Fibroblast of lung (primary cell): ENCODE data around the gene MBD5. TPM values are rescaled to one million over a fixed set of nuclear protein-coding genes. Genes with fewer than 3 reads are reported as not detected.

Experiments used
- DNase-seq, 2 donors: peaks; one replicate each; pipeline versions ENCODE4 v3.0.0 to v3.0.0-alpha.2; 2010; ENCODE audit warnings: low read depth in 2 of 2
- H2AFZ ChIP-seq: 2 replicates; pipeline ENCODE4 v1.5.1; 2012; ENCODE audit warnings: low read length, control low read depth, inconsistent platforms
- H3K27ac ChIP-seq: 2 replicates; pipeline ENCODE4 v1.5.1; 2011; ENCODE audit warnings: low read length, control low read depth; ENCODE audit not compliant: insufficient read depth
- H3K27me3 ChIP-seq: 2 replicates; pipeline ENCODE4 v1.5.1; 2011; ENCODE audit warnings: mild to moderate bottlenecking, low read length; ENCODE audit not compliant: control insufficient read depth, insufficient read depth
- H3K36me3 ChIP-seq: 2 replicates; pipeline ENCODE4 v1.5.1; 2011; ENCODE audit warnings: low read length; ENCODE audit not compliant: control insufficient read depth, insufficient read depth
- H3K4me1 ChIP-seq: 2 replicates; pipeline ENCODE4 v1.5.1; 2011; ENCODE audit warnings: low read length; ENCODE audit not compliant: control insufficient read depth, insufficient read depth; ENCODE audit errors: extremely low read depth
- H3K4me2 ChIP-seq: 2 replicates; pipeline ENCODE4 v1.5.1; 2011; ENCODE audit warnings: low read length, control low read depth; ENCODE audit not compliant: insufficient read depth; ENCODE audit errors: extremely low read depth
- H3K4me3 ChIP-seq, 4 experiments: fragments of 200-600 bp in 1 of 4; sonication (generic) in 1 of 4; replicated peaks in 1 of 4; 2 replicates each; pipeline ENCODE4 v1.5.1; 2011 to 2016; ENCODE audit warnings: low read length in 4 of 4, low read depth in 3 of 4, mild to moderate bottlenecking in 3 of 4, control low read depth in 2 of 4, inconsistent platforms in 1 of 4, mixed read lengths in 1 of 4; ENCODE audit not compliant: insufficient read depth in 1 of 4; ENCODE audit errors: control extremely low read depth in 1 of 4
- H3K79me2 ChIP-seq: 2 replicates; pipeline ENCODE4 v1.5.1; 2012; ENCODE audit warnings: mild to moderate bottlenecking, low read length, inconsistent platforms; ENCODE audit not compliant: control insufficient read depth, insufficient read depth
- H3K9ac ChIP-seq: 2 replicates; pipeline ENCODE4 v1.5.1; 2011; ENCODE audit warnings: mild to moderate bottlenecking, low read length, control low read depth; ENCODE audit not compliant: insufficient read depth
- H3K9me3 ChIP-seq: 2 replicates; pipeline ENCODE4 v1.5.1; 2012; ENCODE audit warnings: low read depth, low read length; ENCODE audit not compliant: control insufficient read depth, insufficient read depth
- H4K20me1 ChIP-seq: 2 replicates; pipeline ENCODE4 v1.5.1; 2011; ENCODE audit warnings: low read length; ENCODE audit not compliant: control insufficient read depth, insufficient read depth; ENCODE audit errors: extremely low read depth
- EZH2 ChIP-seq: IDR thresholded peaks from 2 replicates; pipeline ENCODE4 v1.5.1; 2012; ENCODE audit warnings: low read length, control low read depth, mild to moderate bottlenecking; ENCODE audit errors: missing control alignments
- polyA plus RNA-seq, 2 donors: library from polyadenylated mRNA; depleted of rRNA in 1 of 2; stranded (reverse) in 1 of 2; unstranded in 1 of 2; fragments of >200 nt; gene quantifications; 2 replicates each; pipeline ENCODE4 v1.2.1, GENCODE V29; 2011 to 2012; ENCODE audit warnings: missing spikeins in 1 of 2
- total RNA-seq: library from RNA; depleted of rRNA; stranded (reverse); fragments of >200 nt; gene quantifications from 2 replicates; pipeline ENCODE4 v1.2.1, GENCODE V29; 2014
- TF ChIP-seq, protein P1 (sequence below), 2 donors: IDR thresholded peaks in 1 of 2; conservative IDR thresholded peaks in 1 of 2; 1 replicate in 1 of 2; 2 replicates in 1 of 2; pipeline ENCODE4 v1.5.1; 2011 to 2012; ENCODE audit warnings: low read length in 2 of 2, control low read depth in 1 of 2, inconsistent platforms in 1 of 2, low read depth in 1 of 2, mild to moderate bottlenecking in 1 of 2

Gene MBD5
- total and polyA plus RNA-seq, 2 donors (not counting 1 experiment from before 2014, with no cell fraction given), result 26.1 to 32.4 TPM

DNA sequence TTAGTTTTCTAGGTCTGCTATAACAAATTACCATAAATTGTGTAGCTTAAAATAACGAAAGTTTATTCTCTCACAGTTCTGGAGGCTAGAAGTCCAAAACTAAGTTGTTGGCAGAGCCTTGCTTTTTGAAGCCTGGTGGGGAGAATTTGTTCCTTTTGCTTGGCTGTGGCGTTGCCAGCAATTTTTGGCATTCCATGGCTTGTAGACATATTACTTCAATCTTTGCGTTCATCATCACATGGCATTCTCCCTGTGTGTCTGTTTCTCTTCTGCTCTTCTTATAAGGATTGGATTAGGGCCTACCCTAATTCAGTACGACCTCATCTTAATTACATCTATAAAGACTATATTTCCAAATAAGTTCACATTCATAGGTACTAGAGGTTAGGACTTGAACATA lies 217.7 kb downstream of the MBD5 start:
- Histone ChIP-seq H3K4me2 (no peak overlapping the region), H2AFZ (no peak overlapping the region)
- peak in 1 of 2 donors; percentile 24 for DNase-seq

DNA sequence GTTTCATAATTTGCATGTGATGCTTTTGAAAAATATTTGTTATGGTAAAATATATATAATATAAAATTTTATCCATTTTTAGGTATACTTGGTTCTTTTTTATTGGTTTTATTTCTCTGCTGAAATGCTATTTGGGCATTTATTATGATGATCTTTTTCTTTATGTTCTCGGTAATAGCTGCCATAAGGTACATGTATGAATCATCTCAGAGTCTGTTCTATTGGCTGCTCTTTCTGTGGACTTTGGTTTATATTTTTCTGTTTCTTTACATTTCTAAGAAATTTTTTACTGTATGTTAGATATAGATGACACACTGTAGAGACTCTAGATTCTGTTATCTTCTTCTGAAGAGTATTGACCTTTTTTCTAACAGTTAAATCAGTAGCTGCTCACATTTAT lies 219.9 kb downstream of the MBD5 start:
- no peaks in the 10 kb centered on the region for H4K20me1 ChIP-seq
- no peak overlapping the region for H3K9ac ChIP-seq
- H3K36me3 ChIP-seq, result no peaks in the 10 kb centered on the region
- DNase-seq, result no peak
- H3K27me3 ChIP-seq, result no peaks in the 10 kb centered on the region
- no peak overlapping the region for H3K4me2 ChIP-seq
- H3K27ac ChIP-seq, result no peak overlapping the region
- H3K79me2 ChIP-seq, result no peaks in the 10 kb centered on the region
- TF ChIP-seq, protein P1, sequence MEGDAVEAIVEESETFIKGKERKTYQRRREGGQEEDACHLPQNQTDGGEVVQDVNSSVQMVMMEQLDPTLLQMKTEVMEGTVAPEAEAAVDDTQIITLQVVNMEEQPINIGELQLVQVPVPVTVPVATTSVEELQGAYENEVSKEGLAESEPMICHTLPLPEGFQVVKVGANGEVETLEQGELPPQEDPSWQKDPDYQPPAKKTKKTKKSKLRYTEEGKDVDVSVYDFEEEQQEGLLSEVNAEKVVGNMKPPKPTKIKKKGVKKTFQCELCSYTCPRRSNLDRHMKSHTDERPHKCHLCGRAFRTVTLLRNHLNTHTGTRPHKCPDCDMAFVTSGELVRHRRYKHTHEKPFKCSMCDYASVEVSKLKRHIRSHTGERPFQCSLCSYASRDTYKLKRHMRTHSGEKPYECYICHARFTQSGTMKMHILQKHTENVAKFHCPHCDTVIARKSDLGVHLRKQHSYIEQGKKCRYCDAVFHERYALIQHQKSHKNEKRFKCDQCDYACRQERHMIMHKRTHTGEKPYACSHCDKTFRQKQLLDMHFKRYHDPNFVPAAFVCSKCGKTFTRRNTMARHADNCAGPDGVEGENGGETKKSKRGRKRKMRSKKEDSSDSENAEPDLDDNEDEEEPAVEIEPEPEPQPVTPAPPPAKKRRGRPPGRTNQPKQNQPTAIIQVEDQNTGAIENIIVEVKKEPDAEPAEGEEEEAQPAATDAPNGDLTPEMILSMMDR (conservative IDR thresholded peaks at IDR 0.05 in 1 of 2, IDR thresholded peaks at IDR 0.05 in 1 of 2; ENCODE audit: low read depth in 1 of 2, low read length in 2 of 2), result no peak
- TF ChIP-seq EZH2, result no peak
- H3K4me1 ChIP-seq, result peaks cover 5% of the 10 kb centered on the region
- no peaks in the 10 kb centered on the region for H3K9me3 ChIP-seq
- H2AFZ ChIP-seq, result no peak overlapping the region
- H3K4me3 ChIP-seq, result no peak overlapping the region

More for the DNA sequence above, 217.7 kb downstream of the MBD5 start:
- H3K36me3 ChIP-seq, result no peaks in the 10 kb centered on the region
- no peak overlapping the region for H3K9ac ChIP-seq
- H3K9me3 ChIP-seq, result no peaks in the 10 kb centered on the region
- H3K27ac ChIP-seq, result no peak overlapping the region
- H3K79me2 ChIP-seq, result no peaks in the 10 kb centered on the region
- H3K4me3 ChIP-seq, result no peak overlapping the region
- TF ChIP-seq EZH2, result no peak
- TF ChIP-seq, protein P1 (conservative IDR thresholded peaks at IDR 0.05 in 1 of 2, IDR thresholded peaks at IDR 0.05 in 1 of 2; ENCODE audit: low read depth in 1 of 2, low read length in 2 of 2), result no peak
- no peaks in the 10 kb centered on the region for H3K4me1 ChIP-seq
- no peaks in the 10 kb centered on the region for H3K27me3 ChIP-seq
- no peaks in the 10 kb centered on the region for H4K20me1 ChIP-seq

DNA sequence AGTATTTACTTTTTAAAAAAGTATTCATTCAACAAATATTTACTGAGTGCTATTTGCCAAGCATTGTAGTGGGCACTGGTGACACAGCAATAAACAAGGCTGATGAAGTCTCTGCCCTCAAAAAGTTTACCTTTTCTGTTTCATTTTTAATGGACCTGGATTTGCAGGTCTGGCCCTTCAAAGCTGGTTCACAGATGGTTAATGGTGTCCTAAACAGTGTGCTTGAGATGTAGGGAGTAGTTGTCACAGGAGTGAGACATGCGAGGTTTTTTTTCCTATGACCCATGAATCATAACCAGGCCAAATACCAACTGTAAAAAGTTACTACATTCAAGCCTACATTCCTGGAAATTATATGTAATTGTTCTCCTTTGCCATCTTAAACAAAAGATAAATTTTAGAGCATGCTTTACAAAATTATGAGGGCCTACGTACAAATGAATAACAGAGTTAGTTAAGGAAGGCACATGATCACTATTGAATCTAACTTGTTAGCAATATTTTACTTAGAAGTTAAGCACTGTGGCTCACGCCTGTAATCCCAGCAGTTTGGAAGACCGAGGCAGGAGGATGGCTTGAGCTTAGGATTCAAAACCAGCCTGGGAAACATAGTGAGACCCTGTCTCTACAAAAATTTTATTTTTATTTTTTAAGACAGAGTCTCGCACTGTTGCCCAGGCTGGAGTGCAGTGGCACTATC lies 223.9 kb downstream of the MBD5 start:
- H3K36me3 ChIP-seq, result no peaks in the 10 kb centered on the region
- no peak overlapping the region for H3K4me3 ChIP-seq
- no peaks in the 10 kb centered on the region for H4K20me1 ChIP-seq
- H3K4me2 ChIP-seq, result peak overlapping the region; percentile 51
- H3K79me2 ChIP-seq, result no peaks in the 10 kb centered on the region
- H3K9me3 ChIP-seq, result no peaks in the 10 kb centered on the region
- DNase-seq, result peak; percentile 64 to 78
- TF ChIP-seq EZH2, result no peak
- TF ChIP-seq, protein P1 (conservative IDR thresholded peaks at IDR 0.05 in 1 of 2, IDR thresholded peaks at IDR 0.05 in 1 of 2; ENCODE audit: low read depth in 1 of 2, low read length in 2 of 2), result no peak
- H2AFZ ChIP-seq, result no peak overlapping the region
- peak overlapping the region; percentile 39 for H3K27ac ChIP-seq
- H3K9ac ChIP-seq, result no peak overlapping the region
- no peaks in the 10 kb centered on the region for H3K27me3 ChIP-seq
- H3K4me1 ChIP-seq, result peaks cover 5% of the 10 kb centered on the region
